Ecto neural progenitor cell (in vitro differentiated cells): ENCODE data around the gene ALDH1A1.
"Not testable (repeated sequence)": the region's sequence is repeated elsewhere in the genome, so short reads cannot be mapped to it uniquely, and the experiment has no call there.

Experiments
- DNase-seq: peaks from one replicate; pipeline ENCODE4 v3.0.0-alpha.2; 2018; ENCODE audit warnings: low spot score

The ALDH1A1 gene

GRCh38 chr9:72943844-72944462, 8.9 kb downstream of the ALDH1A1 start:
- DNase-seq = no peak

GRCh38 chr9:72942451-72942850, 10.4 kb downstream of the ALDH1A1 start:
- DNase-seq = no peak

GRCh38 chr9:72939581-72939980, 13.3 kb downstream of the ALDH1A1 start:
- DNase-seq = not testable (repeated sequence)

GRCh38 chr9:72937545-72937944, 15.3 kb downstream of the ALDH1A1 start:
- no peak for DNase-seq

- no peak for DNase-seq
Observed at GRCh38 chr9:72936679-72937078, 16.2 kb downstream of the ALDH1A1 start.

GRCh38 chr9:72936266-72936665, 16.6 kb downstream of the ALDH1A1 start:
- no peak for DNase-seq

- DNase-seq = no peak
Observed at GRCh38 chr9:72935595-72935994, 17.3 kb downstream of the ALDH1A1 start.

GRCh38 chr9:72933730-72934665, 18.9 kb downstream of the ALDH1A1 start:
- no peak for DNase-seq

GRCh38 chr9:72932619-72933018, 20.2 kb downstream of the ALDH1A1 start:
- DNase-seq = no peak

GRCh38 chr9:72931897-72932296, 21.0 kb downstream of the ALDH1A1 start:
- DNase-seq = no peak

GRCh38 chr9:72931437-72931836, 21.4 kb downstream of the ALDH1A1 start:
- DNase-seq = no peak

- DNase-seq = no peak
Observed at GRCh38 chr9:72930828-72931227, 22.0 kb downstream of the ALDH1A1 start.

GRCh38 chr9:72929542-72929941, 23.3 kb downstream of the ALDH1A1 start:
- no peak for DNase-seq

- no peak for DNase-seq
Observed at GRCh38 chr9:72928042-72928507, 24.8 kb downstream of the ALDH1A1 start.

GRCh38 chr9:72926506-72926905, 26.3 kb downstream of the ALDH1A1 start:
- DNase-seq = no peak

- no peak for DNase-seq
Observed at GRCh38 chr9:72925891-72926290, 27.0 kb downstream of the ALDH1A1 start.

- DNase-seq = no peak
Observed at GRCh38 chr9:72925126-72925789, 27.6 kb downstream of the ALDH1A1 start.

GRCh38 chr9:72924154-72924790, 28.6 kb downstream of the ALDH1A1 start:
- DNase-seq = no peak

- DNase-seq = no peak
Observed at GRCh38 chr9:72923077-72923476, 29.8 kb downstream of the ALDH1A1 start.

GRCh38 chr9:72921888-72922654, 30.8 kb downstream of the ALDH1A1 start:
- no peak for DNase-seq

- DNase-seq = no peak
Observed at GRCh38 chr9:72919246-72919945, 33.5 kb downstream of the ALDH1A1 start.
